SU-DHL-6 (cell line): ENCODE data around the gene FBXW4.

ENCODE experiments used
- EZH2phosphoT487 ChIP-seq: fragments of 200-600 bp; sonication (generic), shearing (Covaris generic); conservative IDR thresholded peaks from 2 replicates; pipeline ENCODE4 v1.6.1; 2018; ENCODE audit warnings: mild to moderate bottlenecking, antibody characterized with exemption, low read length, moderate library complexity, mixed read lengths
- TF ChIP-seq, protein P1 (sequence below): fragments of 200-600 bp; sonication (generic); IDR thresholded peaks from one replicate; pipeline ENCODE4 v1.5.1; 2017; ENCODE audit warnings: antibody characterized with exemption, mild to moderate bottlenecking, low read length, moderate library complexity; ENCODE audit not compliant: insufficient read depth, poor library complexity, severe bottlenecking

DNA sequence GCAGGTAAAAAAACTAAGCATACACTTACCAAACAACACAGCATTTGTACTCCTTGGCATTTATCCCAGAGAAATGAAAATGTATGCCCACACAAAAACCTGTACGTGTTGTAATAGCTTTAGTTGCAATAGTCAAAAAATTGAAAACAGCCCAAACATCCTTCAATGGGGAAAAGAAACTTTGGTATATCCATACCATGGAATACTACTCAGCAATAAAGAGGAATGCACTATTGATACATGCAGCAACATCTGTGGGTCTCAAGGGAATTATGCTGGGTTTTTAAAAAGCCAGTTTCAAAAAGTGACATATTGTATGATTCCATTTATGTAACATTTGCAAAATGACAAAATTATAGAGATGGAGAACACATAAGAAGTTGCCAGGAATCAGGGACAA, 71.4 kb downstream of the FBXW4 start:
- TF ChIP-seq, protein P1, sequence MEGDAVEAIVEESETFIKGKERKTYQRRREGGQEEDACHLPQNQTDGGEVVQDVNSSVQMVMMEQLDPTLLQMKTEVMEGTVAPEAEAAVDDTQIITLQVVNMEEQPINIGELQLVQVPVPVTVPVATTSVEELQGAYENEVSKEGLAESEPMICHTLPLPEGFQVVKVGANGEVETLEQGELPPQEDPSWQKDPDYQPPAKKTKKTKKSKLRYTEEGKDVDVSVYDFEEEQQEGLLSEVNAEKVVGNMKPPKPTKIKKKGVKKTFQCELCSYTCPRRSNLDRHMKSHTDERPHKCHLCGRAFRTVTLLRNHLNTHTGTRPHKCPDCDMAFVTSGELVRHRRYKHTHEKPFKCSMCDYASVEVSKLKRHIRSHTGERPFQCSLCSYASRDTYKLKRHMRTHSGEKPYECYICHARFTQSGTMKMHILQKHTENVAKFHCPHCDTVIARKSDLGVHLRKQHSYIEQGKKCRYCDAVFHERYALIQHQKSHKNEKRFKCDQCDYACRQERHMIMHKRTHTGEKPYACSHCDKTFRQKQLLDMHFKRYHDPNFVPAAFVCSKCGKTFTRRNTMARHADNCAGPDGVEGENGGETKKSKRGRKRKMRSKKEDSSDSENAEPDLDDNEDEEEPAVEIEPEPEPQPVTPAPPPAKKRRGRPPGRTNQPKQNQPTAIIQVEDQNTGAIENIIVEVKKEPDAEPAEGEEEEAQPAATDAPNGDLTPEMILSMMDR = no peak
- TF ChIP-seq EZH2phosphoT487 = no peak
